ENCODE measurements around the gene SFRP4.

- TF ChIP-seq ATF7 (IDR thresholded peaks at IDR 0.05) (no peak), FOXM1 (IDR thresholded peaks at IDR 0.05; ENCODE audit: low read depth) (no peak), FOXM1 (CRISPR knock-in tag; IDR thresholded peaks at IDR 0.05; ENCODE audit: low read depth) (no peak), CTCF (IDR thresholded peaks at IDR 0.05 in 2 of 3, conservative IDR thresholded peaks at IDR 0.05 in 1 of 3; ENCODE audit: insufficient read depth in 2 of 3, low read depth in 1 of 3, low read length in 3 of 3) (no peak), ZFP1 (CRISPR knock-in tag; IDR thresholded peaks at IDR 0.05) (no peak), POLR2AphosphoS5 (IDR thresholded peaks at IDR 0.05; ENCODE audit: control insufficient read depth, insufficient read depth, low read depth, low read length) (no peak), RAD21 (CRISPR knock-in tag; conservative IDR thresholded peaks at IDR 0.05 in 1 of 2, IDR thresholded peaks at IDR 0.05 in 1 of 2) (no peak), CHD4 (IDR thresholded peaks at IDR 0.05; ENCODE audit: insufficient read depth, insufficient replicate concordance, low read depth, low read length, poor library complexity, severe bottlenecking) (no peak), SREBF1 (IDR thresholded peaks at IDR 0.05; ENCODE audit: borderline replicate concordance, low read depth, low read length) (no peak), ZBTB26 (CRISPR knock-in tag; IDR thresholded peaks at IDR 0.05) (no peak)
These were observed 26.5 kb upstream of the SFRP4 start for GRCh38 chr7:37942934-37943610.
